ENCODE measurements around the gene AREL1.

DNA sequence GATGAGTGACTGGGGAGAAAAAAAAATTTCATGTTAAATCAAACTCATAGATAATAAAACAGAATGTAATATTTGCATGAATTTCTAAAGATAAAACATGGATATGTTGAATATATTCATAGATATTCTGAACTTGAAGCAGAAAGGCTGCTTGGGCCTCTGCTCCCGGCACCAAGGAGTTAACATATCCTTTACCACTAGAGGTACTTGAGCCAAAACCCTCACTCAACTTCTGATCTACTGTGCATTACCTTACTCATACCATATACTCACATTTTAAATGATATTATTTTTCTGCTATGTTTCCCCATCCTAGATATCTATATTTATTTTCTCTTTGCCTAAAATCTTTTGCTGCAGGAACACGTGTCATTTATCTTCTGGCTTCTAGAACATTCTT is 14.9 kb downstream of the AREL1 start:
- TF ChIP-seq, protein P1, sequence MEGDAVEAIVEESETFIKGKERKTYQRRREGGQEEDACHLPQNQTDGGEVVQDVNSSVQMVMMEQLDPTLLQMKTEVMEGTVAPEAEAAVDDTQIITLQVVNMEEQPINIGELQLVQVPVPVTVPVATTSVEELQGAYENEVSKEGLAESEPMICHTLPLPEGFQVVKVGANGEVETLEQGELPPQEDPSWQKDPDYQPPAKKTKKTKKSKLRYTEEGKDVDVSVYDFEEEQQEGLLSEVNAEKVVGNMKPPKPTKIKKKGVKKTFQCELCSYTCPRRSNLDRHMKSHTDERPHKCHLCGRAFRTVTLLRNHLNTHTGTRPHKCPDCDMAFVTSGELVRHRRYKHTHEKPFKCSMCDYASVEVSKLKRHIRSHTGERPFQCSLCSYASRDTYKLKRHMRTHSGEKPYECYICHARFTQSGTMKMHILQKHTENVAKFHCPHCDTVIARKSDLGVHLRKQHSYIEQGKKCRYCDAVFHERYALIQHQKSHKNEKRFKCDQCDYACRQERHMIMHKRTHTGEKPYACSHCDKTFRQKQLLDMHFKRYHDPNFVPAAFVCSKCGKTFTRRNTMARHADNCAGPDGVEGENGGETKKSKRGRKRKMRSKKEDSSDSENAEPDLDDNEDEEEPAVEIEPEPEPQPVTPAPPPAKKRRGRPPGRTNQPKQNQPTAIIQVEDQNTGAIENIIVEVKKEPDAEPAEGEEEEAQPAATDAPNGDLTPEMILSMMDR (IDR thresholded peaks at IDR 0.05) = no peak
- TF ChIP-seq POLR2A (IDR thresholded peaks at IDR 0.05) (no peak), POLR2AphosphoS5 (IDR thresholded peaks at IDR 0.05) (no peak)

Measured in prostate gland (tissue), 2 donors.